Measurements from ENCODE around the gene ATP9A. TPM values are rescaled to one million over a fixed set of nuclear protein-coding genes. Genes with fewer than 3 reads are reported as not detected.

Gene ATP9A
- total and polyA plus RNA-seq, 2 experiments from 2014 or later, result 11.3 to 16.9 TPM

DNA sequence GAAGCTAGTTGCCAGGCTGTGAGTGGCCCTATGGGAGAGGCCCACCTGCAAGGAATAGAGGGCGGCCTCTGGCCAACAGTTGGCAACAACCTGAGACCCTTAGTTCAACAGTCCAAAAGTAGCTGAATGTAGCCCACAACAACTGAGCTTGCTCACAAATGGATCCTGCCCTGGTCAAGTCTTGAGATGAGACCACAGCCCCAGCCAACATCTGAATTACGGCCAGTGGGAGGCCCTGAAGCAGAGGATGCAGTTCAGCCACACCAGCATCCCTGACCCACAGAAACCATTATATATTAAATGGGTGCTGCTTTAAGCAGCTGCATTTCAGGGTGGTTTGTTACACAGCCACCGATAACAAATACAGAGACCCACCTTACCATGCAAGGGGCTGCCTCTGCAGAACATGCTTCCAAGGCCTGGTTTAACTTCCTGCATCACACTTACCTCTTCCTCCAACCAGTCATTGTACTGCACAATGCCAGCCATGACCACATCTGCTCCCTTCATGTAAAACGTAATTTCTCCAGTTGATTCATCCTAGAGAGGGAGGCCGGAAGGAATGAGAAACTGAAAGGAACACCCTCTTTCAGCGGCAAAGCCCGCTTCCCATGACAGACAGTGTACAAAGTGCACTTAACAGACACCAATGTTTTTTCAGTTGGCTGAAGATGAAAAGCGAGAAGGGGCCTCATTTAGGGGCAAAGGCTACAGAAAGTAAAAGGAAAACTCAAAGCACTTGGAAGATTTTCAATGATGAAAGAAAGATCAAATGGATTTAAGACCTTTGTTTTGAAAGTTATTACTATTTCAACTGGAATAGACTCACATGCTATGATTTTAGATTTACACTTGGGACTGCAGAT, 139.4 kb downstream of the ATP9A start:
- TF ChIP-seq, protein P1, sequence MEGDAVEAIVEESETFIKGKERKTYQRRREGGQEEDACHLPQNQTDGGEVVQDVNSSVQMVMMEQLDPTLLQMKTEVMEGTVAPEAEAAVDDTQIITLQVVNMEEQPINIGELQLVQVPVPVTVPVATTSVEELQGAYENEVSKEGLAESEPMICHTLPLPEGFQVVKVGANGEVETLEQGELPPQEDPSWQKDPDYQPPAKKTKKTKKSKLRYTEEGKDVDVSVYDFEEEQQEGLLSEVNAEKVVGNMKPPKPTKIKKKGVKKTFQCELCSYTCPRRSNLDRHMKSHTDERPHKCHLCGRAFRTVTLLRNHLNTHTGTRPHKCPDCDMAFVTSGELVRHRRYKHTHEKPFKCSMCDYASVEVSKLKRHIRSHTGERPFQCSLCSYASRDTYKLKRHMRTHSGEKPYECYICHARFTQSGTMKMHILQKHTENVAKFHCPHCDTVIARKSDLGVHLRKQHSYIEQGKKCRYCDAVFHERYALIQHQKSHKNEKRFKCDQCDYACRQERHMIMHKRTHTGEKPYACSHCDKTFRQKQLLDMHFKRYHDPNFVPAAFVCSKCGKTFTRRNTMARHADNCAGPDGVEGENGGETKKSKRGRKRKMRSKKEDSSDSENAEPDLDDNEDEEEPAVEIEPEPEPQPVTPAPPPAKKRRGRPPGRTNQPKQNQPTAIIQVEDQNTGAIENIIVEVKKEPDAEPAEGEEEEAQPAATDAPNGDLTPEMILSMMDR (IDR thresholded peaks at IDR 0.05; ENCODE audit: low read depth, low read length), result no peak
- Histone ChIP-seq H3K27ac (no peak overlapping the region), H3K36me3 (no peaks in the 10 kb centered on the region), H3K9me3 (ENCODE audit: low read depth) (no peaks in the 10 kb centered on the region), H3K4me1 (ENCODE audit: low read depth) (peaks cover 8% of the 10 kb centered on the region), H3K4me3 (no peak overlapping the region), H3K27me3 (no peaks in the 10 kb centered on the region)
- peak in 1 of 2 donors; percentile 90 for DNase-seq (ENCODE audit: low read depth in 1 of 2, low spot score in 1 of 2)

DNA sequence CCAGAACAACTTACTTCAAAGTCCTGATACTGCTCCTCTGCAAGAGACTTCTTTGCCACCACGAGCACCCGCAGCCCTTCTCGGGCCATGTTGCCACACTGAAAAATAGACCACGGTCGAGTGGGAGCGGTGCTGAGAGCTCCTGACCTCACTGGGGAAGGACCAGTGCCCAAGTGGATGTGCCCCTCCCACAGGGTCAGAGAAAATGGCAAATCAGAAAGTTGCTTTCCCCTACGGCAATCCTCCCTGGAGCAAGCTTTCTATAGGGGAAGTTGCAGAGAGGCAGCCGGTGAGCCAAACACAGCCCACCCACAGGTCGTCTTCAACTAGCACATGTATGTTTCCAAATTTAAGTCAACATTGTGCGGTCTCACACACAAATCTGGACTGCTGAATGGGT, 140.6 kb downstream of the ATP9A start:
- DNase-seq (ENCODE audit: low read depth in 1 of 2, low spot score in 1 of 2), result no peak
- TF ChIP-seq, protein P1 (IDR thresholded peaks at IDR 0.05; ENCODE audit: low read depth, low read length), result no peak
- no peak overlapping the region for H3K4me3 ChIP-seq
- H3K27ac ChIP-seq, result no peak overlapping the region
- H3K36me3 ChIP-seq, result no peaks in the 10 kb centered on the region
- no peaks in the 10 kb centered on the region for H3K27me3 ChIP-seq
- no peaks in the 10 kb centered on the region for H3K9me3 ChIP-seq (ENCODE audit: low read depth)
- peaks cover 8% of the 10 kb centered on the region for H3K4me1 ChIP-seq (ENCODE audit: low read depth)

DNA sequence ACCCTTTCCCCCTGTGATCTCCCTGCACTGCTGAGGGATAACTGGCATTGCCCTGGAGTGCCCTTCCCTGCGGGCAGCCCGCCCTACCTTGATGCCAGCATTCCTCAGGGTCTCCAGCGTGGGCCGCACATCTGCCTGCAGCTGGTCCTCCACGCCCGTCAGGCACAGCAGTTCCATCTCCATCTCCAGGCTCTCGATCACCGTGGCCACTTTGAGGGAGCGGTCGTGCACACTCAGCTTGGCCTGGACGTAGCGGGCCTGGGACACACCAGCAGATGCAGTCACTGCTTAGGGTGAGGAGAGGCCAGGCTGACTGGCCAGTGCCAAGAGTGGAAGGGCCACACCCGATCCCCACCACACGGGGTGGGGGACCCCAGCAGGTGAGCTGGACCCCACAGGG, 143.1 kb downstream of the ATP9A start:
- no peak overlapping the region for H3K4me3 ChIP-seq
- TF ChIP-seq, protein P1 (IDR thresholded peaks at IDR 0.05; ENCODE audit: low read depth, low read length), result no peak
- H3K27me3 ChIP-seq, result no peaks in the 10 kb centered on the region
- no peak for DNase-seq (ENCODE audit: low read depth in 1 of 2, low spot score in 1 of 2)
- no peaks in the 10 kb centered on the region for H3K36me3 ChIP-seq
- H3K9me3 ChIP-seq (ENCODE audit: low read depth), result no peaks in the 10 kb centered on the region
- H3K4me1 ChIP-seq (ENCODE audit: low read depth), result no peaks in the 10 kb centered on the region
- H3K27ac ChIP-seq, result no peak overlapping the region

DNA sequence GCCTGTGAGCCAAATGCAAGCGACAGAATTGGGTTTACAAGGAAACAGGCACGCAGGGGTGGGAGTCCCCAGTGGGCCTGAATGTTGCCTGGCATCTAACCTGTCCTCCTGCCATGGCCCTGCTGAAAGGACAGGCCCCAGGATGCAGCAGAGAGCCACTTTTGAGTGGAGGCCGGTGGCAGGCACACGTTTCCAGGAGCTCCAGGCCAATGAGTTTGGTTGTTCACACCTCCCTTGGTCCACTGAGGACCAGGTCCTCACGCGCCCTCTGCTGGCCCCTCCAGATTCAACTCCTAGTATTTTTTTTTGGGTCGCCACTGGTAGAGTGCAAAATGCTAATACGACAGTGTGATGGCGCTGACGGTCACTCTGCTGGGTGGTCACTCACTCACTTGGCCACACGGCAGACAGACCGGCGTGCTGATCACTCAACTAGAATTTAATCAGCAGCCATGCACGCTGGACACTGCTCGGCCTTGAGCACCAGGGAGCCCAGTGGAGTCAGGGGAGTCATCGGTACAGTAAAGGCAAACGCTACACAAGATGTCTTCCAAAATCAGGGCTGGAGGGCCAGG, 143.9 kb downstream of the ATP9A start:
- Histone ChIP-seq H3K27ac (no peak overlapping the region), H3K27me3 (no peaks in the 10 kb centered on the region), H3K4me1 (ENCODE audit: low read depth) (no peaks in the 10 kb centered on the region), H3K9me3 (ENCODE audit: low read depth) (no peaks in the 10 kb centered on the region), H3K36me3 (no peaks in the 10 kb centered on the region), H3K4me3 (no peak overlapping the region)
- DNase-seq (ENCODE audit: low read depth in 1 of 2, low spot score in 1 of 2), result peak; percentile 76 to 86
- TF ChIP-seq, protein P1 (IDR thresholded peaks at IDR 0.05; ENCODE audit: low read depth, low read length), result peak; percentile 73

DNA sequence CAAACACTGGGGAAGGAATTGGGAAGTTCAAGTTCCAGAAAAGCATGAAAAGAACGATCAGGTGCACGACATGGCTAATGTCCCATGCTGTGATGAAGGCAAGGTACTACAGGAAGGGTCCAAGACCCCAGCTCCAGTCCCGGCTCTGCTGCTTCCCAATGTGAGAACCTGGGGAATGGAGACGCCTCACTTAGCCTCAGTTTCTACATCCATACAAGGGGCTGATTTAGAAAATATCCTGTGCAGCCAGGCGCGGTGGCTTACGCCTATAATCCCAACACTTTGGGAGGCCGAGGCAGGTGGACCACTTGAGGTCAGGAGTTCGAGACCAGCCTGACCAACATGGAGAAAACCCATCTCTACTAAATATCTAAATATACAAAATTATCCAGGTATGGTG, 144.9 kb downstream of the ATP9A start:
- no peaks in the 10 kb centered on the region for H3K4me1 ChIP-seq (ENCODE audit: low read depth)
- no peaks in the 10 kb centered on the region for H3K9me3 ChIP-seq (ENCODE audit: low read depth)
- no peaks in the 10 kb centered on the region for H3K27me3 ChIP-seq
- no peak for DNase-seq (ENCODE audit: low read depth in 1 of 2, low spot score in 1 of 2)
- no peak overlapping the region for H3K4me3 ChIP-seq
- no peaks in the 10 kb centered on the region for H3K36me3 ChIP-seq
- TF ChIP-seq, protein P1 (IDR thresholded peaks at IDR 0.05; ENCODE audit: low read depth, low read length), result no peak
- H3K27ac ChIP-seq, result no peak overlapping the region

Measured in cardiac muscle cell (in vitro differentiated cells and primary cell).